HepG2 (cell line): Measurements from ENCODE around the gene RUNX2.

Experiments
- BATF2 ChIP-seq: sonication (generic); formaldehyde crosslinking; IDR thresholded peaks from 2 replicates; pipeline ENCODE4 v1.8.0; 2022; ENCODE audit warnings: mild to moderate bottlenecking, missing genetic modification reagents, moderate library complexity
- CTCF ChIP-seq: sonication (generic); formaldehyde crosslinking; IDR thresholded peaks from 2 replicates; pipeline ENCODE4 v1.5.0; 2020; ENCODE audit warnings: mild to moderate bottlenecking, missing genetic modification reagents, moderate library complexity
- EEA1 ChIP-seq: sonication (generic); formaldehyde crosslinking; IDR thresholded peaks from 2 replicates; pipeline ENCODE4 v1.5.1; 2020; ENCODE audit warnings: mild to moderate bottlenecking, missing genetic modification reagents, borderline replicate concordance
- MAFF ChIP-seq: IDR thresholded peaks from 2 replicates; pipeline ENCODE4 v1.6.1; 2011; ENCODE audit warnings: low read depth, low read length, improper control_type of control experiment
- NCOA2 ChIP-seq: sonication (generic); formaldehyde crosslinking; IDR thresholded peaks from 2 replicates; pipeline ENCODE4 v1.8.0; 2022; ENCODE audit warnings: inconsistent platforms
- POLR2AphosphoS5 ChIP-seq: IDR thresholded peaks from 2 replicates; pipeline ENCODE4 v1.6.1; 2012; ENCODE audit warnings: low read depth, low read length
- SKI ChIP-seq: fragments of 450-650 bp; IDR thresholded peaks from one replicate; pipeline ENCODE4 v1.6.1; 2018; ENCODE audit warnings: mild to moderate bottlenecking; ENCODE audit not compliant: partially characterized antibody
- ZFP1 ChIP-seq: IDR thresholded peaks from 2 replicates; pipeline ENCODE4 v1.6.1; 2016

- TF ChIP-seq POLR2AphosphoS5 = no peak
- no peak for TF ChIP-seq ZFP1 (CRISPR knock-in tag)
- TF ChIP-seq MAFF = peak; percentile 52; the same call in 1 of the 2 replicates
- no peak for TF ChIP-seq BATF2
- TF ChIP-seq SKI = no peak
- TF ChIP-seq NCOA2 = no peak
- no peak for TF ChIP-seq CTCF
- TF ChIP-seq EEA1 (CRISPR knock-in tag) = no peak
Observed at GRCh38 chr6:45460166-45460565, 132.0 kb downstream of the RUNX2 start.
